GM12875 (cell line): ENCODE data around the gene NDST3.

Source experiments
- H3K4me3 ChIP-seq: one replicate; pipeline ENCODE4 v1.5.1; 2011; ENCODE audit warnings: low read depth, low read length, control low read depth
- CTCF ChIP-seq: IDR thresholded peaks from 2 replicates; pipeline ENCODE4 v1.5.1; 2011; ENCODE audit warnings: low read depth, mild to moderate bottlenecking, control low read depth, inconsistent platforms, low read length, moderate library complexity, borderline replicate concordance; ENCODE audit not compliant: insufficient read depth

Gene NDST3

GRCh38 chr4:118076958-118077766 lies 42.9 kb downstream of the NDST3 start:
- peak; percentile 69 for TF ChIP-seq CTCF
- no peak overlapping the region for H3K4me3 ChIP-seq

GRCh38 chr4:118077767-118078105 lies 43.5 kb downstream of the NDST3 start:
- no peak for TF ChIP-seq CTCF
- H3K4me3 ChIP-seq = no peak overlapping the region

- no peak overlapping the region for H3K4me3 ChIP-seq
- TF ChIP-seq CTCF = no peak
These were observed 47.1 kb downstream of the NDST3 start for GRCh38 chr4:118081434-118081833.

- no peak overlapping the region for H3K4me3 ChIP-seq
- TF ChIP-seq CTCF = no peak
These were observed 47.9 kb downstream of the NDST3 start for GRCh38 chr4:118082182-118082581.

- TF ChIP-seq CTCF = no peak
These were observed 51.4 kb downstream of the NDST3 start for GRCh38 chr4:118085700-118086099.

GRCh38 chr4:118086344-118086743 lies 52.1 kb downstream of the NDST3 start:
- TF ChIP-seq CTCF = no peak
- no peak overlapping the region for H3K4me3 ChIP-seq

More at GRCh38 chr4:118085700-118086099, 51.4 kb downstream of the NDST3 start:
- H3K4me3 ChIP-seq = no peak overlapping the region

- TF ChIP-seq CTCF = no peak
- H3K4me3 ChIP-seq = no peak overlapping the region
These were observed 53.1 kb downstream of the NDST3 start for GRCh38 chr4:118087366-118087765.
